HG03139 (cell line): ENCODE measurements around the gene ANK3.

Source experiments
- ATAC-seq: cut with Tn5 transposase; IDR thresholded peaks from one replicate; pipeline ENCODE4 v1.9.1; 2021; ENCODE audit not compliant: unreplicated experiment

Gene ANK3

GRCh38 chr10:60414111-60414510 lies 24.4 kb upstream of the ANK3 start:
- no peak for ATAC-seq

- no peak for ATAC-seq
These were observed 23.8 kb upstream of the ANK3 start for GRCh38 chr10:60413306-60414012.

GRCh38 chr10:60410970-60411369 lies 21.3 kb upstream of the ANK3 start:
- no peak for ATAC-seq

GRCh38 chr10:60409202-60409601 lies 19.5 kb upstream of the ANK3 start:
- ATAC-seq, result no peak

GRCh38 chr10:60406182-60406581 lies 16.5 kb upstream of the ANK3 start:
- ATAC-seq, result no peak

- ATAC-seq, result no peak
These were observed 15.5 kb upstream of the ANK3 start for GRCh38 chr10:60405172-60405571.

- ATAC-seq, result no peak
These were observed 13.6 kb upstream of the ANK3 start for GRCh38 chr10:60403168-60403873.

GRCh38 chr10:60400366-60400765 lies 10.7 kb upstream of the ANK3 start:
- ATAC-seq, result no peak

GRCh38 chr10:60399328-60399727 lies 9.7 kb upstream of the ANK3 start:
- ATAC-seq, result no peak

- ATAC-seq, result no peak
These were observed 8.1 kb upstream of the ANK3 start for GRCh38 chr10:60397792-60398191.

GRCh38 chr10:60396766-60397165 lies 7.1 kb upstream of the ANK3 start:
- no peak for ATAC-seq

- no peak for ATAC-seq
These were observed 6.0 kb upstream of the ANK3 start for GRCh38 chr10:60395711-60396110.

GRCh38 chr10:60394446-60394845 lies 4.8 kb upstream of the ANK3 start:
- no peak for ATAC-seq

- no peak for ATAC-seq
These were observed 550 bp upstream of the ANK3 start for GRCh38 chr10:60390224-60390626.

- ATAC-seq, result no peak
These were observed 870 bp downstream of the ANK3 start for GRCh38 chr10:60388709-60389301.

GRCh38 chr10:60388116-60388625 lies 1.5 kb downstream of the ANK3 start:
- ATAC-seq, result no peak

GRCh38 chr10:60387531-60387930 lies 2.1 kb downstream of the ANK3 start:
- no peak for ATAC-seq

- no peak for ATAC-seq
These were observed 4.3 kb downstream of the ANK3 start for GRCh38 chr10:60385399-60385738.

GRCh38 chr10:60384708-60385398 lies 4.8 kb downstream of the ANK3 start:
- ATAC-seq, result no peak

GRCh38 chr10:60384011-60384410 lies 5.7 kb downstream of the ANK3 start:
- no peak for ATAC-seq

GRCh38 chr10:60382946-60383681 lies 6.6 kb downstream of the ANK3 start:
- no peak for ATAC-seq
